Mononuclear cell (primary cell): ENCODE data around the gene NHLRC1. TPM values are rescaled to one million over a fixed set of nuclear protein-coding genes. Genes with fewer than 3 reads are reported as not detected.

Source experiments
- H3K27me3 ChIP-seq: 2 replicates; pipeline ENCODE4 v1.6.0; 2011; ENCODE audit warnings: low read length, control low read depth; ENCODE audit not compliant: insufficient read depth
- H3K4me1 ChIP-seq: 2 replicates; pipeline ENCODE4 v1.5.1; 2011; ENCODE audit warnings: mild to moderate bottlenecking, low read length, control low read depth; ENCODE audit not compliant: insufficient read depth
- H3K4me3 ChIP-seq: 2 replicates; pipeline ENCODE4 v1.5.1; 2011; ENCODE audit warnings: mild to moderate bottlenecking, low read length, moderate library complexity
- H3K9me3 ChIP-seq: 2 replicates; pipeline ENCODE4 v1.5.1; 2011; ENCODE audit warnings: low read depth, mild to moderate bottlenecking, control low read depth, low read length
- total RNA-seq: library from RNA; depleted of rRNA; stranded (reverse); fragments of >200 nt; gene quantifications from one replicate; pipeline ENCODE4 v1.2.3, GENCODE V29; 2012

The NHLRC1 gene
- total RNA-seq, 1 donor = 0.52 TPM

- Histone ChIP-seq H3K4me1 (no peaks in the 10 kb centered on the region), H3K9me3 (peaks cover 4% of the 10 kb centered on the region), H3K4me3 (no peak overlapping the region), H3K27me3 (no peaks in the 10 kb centered on the region)
These were observed 41.9 kb downstream of the NHLRC1 start for GRCh38 chr6:18080544-18080943.

GRCh38 chr6:18078866-18079265 lies 43.6 kb downstream of the NHLRC1 start:
- H3K4me3 ChIP-seq = no peak overlapping the region
- H3K27me3 ChIP-seq = no peaks in the 10 kb centered on the region
- no peaks in the 10 kb centered on the region for H3K4me1 ChIP-seq
- H3K9me3 ChIP-seq = peaks cover 6% of the 10 kb centered on the region

- no peaks in the 10 kb centered on the region for H3K4me1 ChIP-seq
- peaks cover 6% of the 10 kb centered on the region for H3K9me3 ChIP-seq
- no peak overlapping the region for H3K4me3 ChIP-seq
- no peaks in the 10 kb centered on the region for H3K27me3 ChIP-seq
These were observed 46.2 kb downstream of the NHLRC1 start for GRCh38 chr6:18076231-18076630.

GRCh38 chr6:18072841-18073240 lies 49.6 kb downstream of the NHLRC1 start:
- Histone ChIP-seq H3K9me3 (peaks cover 6% of the 10 kb centered on the region), H3K27me3 (no peaks in the 10 kb centered on the region), H3K4me1 (no peaks in the 10 kb centered on the region), H3K4me3 (no peak overlapping the region)

GRCh38 chr6:18070486-18070885 lies 52.0 kb downstream of the NHLRC1 start:
- no peaks in the 10 kb centered on the region for H3K27me3 ChIP-seq
- peaks cover 2% of the 10 kb centered on the region for H3K9me3 ChIP-seq
- no peaks in the 10 kb centered on the region for H3K4me1 ChIP-seq
- H3K4me3 ChIP-seq = no peak overlapping the region

Other genes with a start within 250 kb of the NHLRC1 start
- gene KIF13A, start 135.0 kb downstream of the NHLRC1 start, total RNA-seq = 18.1 TPM
- 6.5 TPM for gene TPMT, start 32.4 kb upstream of the NHLRC1 start, total RNA-seq
- gene KDM1B, start 32.7 kb upstream of the NHLRC1 start, total RNA-seq = 19.1 TPM
- 93.3 TPM for gene DEK, start 141.9 kb upstream of the NHLRC1 start, total RNA-seq